COLO668 (cell line): Measurements from ENCODE around the gene UBE2E2.

Experiments used
- DNase-seq: peaks from one replicate; lab custom pipeline; 2025; ENCODE audit not compliant: unreplicated experiment; lab: John Stamatoyannopoulos, UW

The UBE2E2 gene

DNA sequence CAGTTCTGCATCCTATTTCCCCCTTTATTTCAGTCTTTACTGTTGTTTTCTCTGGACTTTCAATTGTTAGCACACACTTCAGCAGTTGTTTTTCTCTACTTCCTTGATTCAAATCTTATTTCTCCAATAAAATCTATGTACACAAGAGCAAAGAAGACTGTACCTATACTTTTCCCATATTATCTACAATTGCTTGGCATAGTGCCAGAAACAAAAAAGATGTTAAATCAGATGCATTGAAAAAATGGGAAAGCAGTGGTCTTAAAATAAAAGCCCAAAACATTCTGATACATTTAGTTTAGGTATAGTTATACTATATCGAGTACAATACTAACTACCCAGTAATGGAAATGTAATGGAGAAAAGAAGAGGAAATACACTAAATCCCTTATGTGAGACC lies 265.1 kb downstream of the UBE2E2 start:
- no peak for DNase-seq

DNA sequence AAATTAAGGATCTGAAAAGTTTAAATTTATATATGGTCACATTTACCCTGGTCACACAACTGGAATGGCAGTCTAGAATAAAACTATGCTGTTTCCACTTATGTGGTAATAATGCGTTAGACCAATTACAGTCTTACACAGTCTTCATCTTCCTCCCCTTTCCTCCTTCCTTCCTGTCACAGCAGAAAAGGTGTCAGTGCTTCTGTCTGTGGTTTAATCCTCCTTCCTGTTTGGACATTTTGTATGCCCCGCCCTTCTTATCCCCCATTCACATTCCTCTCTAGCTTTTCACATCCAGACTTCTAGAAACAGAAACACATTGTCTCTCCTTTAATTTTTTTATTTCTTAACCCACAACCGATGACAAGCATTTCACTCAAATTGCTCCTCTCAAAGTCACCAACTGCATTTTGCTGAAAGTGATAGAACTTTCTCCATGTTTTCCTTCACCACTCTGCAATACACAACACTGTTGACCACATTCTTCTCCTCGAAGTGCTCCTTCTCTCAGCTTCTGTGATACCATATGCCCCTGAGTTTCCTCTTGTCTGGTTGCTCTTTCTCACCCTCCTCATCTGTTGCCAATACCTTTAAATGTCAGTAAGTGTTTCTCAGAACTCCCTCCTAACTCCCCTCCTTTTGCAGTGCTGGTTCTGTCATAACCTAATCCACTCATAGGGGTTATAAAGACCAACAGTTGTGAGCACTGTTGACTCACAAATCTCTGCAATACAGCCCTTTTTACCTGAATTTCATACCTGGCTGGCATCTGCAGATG lies 271.6 kb downstream of the UBE2E2 start:
- no peak for DNase-seq

DNA sequence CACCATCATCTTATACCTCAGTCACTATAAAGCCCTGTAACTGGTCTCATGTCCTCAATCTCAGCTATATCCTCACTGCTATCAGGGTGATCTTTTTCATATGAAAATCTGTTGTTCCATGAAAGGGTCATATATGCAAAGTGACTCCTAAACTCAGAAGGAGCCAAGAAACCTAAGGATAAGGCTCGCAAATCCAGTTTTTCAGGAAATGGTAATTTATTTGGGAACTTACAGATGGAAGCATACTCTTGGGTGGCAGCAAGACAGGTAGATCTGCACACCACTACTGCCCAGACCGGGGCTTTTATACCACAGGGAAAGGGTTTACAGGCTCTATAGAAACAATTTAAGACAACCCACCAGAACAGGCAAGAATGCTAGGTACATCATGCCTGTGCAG lies 272.3 kb downstream of the UBE2E2 start:
- DNase-seq: no peak

DNA sequence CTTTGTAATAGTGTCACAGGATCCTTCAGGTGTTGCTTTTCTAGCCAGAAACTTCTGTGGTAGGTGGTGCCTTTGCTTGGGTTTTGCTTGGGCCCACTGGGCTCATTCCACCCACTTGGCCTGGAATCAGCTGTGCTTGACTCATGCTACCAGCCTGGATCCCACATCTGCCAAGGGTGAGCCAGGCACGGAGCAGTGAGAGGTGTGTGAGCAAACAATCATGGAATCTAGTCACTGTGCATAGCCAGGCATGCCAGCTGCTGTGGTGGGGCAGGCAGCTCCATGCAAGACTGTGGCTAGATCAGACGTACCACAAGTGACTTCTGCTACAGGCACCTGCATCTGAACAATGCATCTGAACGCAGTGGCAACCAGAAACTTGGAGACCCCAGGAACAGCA lies 275.9 kb downstream of the UBE2E2 start:
- DNase-seq: no peak

DNA sequence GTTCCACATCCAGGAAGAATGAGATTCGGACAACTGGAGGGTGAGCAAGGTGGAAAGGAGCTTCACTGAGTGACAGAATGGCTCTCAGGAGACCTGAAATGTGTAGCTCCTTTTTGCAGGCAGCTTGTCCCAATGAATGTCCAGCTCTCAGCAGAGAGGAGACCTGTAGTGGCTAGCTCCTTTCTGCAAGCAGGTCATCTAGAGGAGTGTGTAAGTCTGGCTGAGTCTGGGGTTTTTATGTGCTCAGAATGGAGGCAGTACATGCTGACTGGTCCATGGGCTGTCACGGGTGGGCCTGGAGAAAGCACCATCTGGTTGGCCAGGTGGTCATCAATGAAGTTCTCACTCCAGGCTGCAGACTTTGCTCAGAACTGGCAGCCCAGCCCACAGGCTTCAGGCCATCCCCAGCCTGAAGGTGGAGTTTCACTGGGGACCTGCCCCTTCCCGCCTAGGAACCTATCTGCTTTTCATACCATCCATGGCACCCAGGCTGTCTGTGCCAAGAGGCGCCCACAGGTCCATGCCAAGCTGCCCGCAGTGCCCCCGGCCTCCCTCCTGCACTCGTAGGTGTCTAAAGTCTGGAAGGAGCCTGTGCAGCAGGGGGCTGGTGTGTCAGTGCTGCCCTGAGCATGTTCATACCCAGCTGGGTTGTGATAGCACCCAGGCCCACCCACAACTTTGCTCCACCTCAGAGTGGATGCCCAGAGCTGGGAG lies 276.6 kb downstream of the UBE2E2 start:
- DNase-seq: no peak

DNA sequence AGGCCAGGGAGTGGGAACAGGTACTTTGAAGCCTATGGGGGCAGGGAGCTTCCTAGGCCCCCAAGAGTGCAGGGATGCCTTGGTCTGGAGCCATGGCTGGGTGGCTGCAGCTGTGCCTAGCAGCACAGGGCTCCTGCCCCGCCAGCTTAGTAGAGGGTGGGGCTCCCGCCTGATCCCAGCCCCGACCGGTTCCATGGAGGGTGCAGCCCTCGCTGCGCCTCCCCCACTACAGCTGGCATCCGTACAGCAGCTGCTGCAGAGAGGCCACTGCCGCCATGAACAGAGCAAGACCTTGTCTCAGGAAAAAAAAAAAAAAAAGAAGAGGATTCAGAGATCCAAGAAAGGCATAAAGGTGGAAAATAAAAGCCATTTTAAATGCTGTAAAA lies 277.2 kb downstream of the UBE2E2 start:
- DNase-seq: no peak

DNA sequence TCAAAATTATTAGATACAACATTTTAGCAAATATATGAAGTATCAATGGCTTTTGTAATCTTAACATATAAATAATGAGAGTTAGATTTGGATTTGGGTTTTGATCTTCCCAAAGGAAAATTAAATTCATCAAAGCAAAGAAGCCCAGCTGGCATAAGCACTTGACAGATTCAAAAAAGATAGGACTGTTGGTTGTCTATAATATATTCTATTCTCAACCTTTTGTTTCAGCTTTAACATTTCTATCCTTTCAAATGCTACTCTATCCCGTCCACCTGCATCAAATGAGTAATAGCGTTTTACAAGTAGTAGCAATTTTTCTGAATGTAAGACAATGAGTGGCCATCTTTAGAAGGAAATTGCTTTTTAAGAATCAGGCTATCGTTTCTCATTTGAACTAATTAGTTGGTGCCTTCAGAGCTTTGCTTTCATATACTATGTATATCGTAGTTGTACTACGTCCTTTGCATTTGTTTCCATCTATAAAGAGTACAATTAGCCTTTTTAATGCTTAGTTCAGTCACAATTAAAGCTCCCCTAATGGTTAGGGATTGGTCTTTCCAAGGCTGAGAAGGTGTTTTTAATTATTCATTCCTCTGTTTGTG lies 278.0 kb downstream of the UBE2E2 start:
- no peak for DNase-seq

DNA sequence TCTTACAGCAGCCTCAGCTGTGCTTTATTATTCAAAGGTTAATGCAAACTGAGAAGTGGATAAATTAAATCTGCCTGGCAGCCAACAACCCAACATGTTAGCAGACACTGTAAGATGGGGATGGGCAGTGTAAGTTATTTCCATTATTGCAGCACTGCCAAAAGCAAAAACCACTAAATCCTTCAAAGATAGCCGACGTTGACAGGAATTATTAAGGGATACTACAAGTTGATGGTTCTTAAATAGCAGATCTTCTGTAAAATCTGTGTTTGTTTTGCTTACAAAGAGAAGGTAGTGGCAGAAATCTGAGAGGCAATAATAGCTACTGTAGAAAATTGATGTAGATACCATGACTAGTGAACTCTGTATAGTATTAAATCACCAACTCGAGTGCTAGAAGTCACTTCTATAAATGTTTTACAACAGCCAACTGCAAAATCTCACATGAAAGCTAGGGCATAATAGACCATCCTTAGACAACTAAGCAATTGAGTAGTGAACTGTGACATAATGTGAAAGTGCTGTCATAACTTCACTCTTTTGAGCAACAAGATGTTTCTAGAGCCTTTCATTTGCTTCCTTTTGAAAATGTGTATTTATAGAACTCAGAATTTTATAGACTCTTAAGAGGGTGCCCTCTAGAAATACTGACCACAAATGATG lies 278.6 kb downstream of the UBE2E2 start:
- DNase-seq: no peak

DNA sequence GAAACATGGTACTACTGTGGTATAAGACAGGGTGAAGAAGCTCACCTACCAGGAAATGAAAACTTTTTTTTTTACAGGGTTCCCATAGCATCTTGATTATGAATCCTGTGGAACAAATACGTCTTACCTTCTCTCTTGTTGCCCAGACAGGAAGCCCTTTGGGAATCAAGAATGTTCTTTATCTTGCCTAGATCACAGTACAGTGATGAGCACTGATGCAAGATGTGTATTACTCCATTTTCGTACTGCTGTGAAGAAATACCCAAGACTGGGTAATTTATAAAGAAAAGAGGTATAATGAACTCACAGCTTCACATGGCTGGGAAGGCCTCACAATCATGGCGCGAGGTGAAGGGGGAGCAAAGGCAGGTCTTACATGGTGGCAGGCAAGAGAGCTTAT lies 281.3 kb downstream of the UBE2E2 start:
- DNase-seq: no peak

DNA sequence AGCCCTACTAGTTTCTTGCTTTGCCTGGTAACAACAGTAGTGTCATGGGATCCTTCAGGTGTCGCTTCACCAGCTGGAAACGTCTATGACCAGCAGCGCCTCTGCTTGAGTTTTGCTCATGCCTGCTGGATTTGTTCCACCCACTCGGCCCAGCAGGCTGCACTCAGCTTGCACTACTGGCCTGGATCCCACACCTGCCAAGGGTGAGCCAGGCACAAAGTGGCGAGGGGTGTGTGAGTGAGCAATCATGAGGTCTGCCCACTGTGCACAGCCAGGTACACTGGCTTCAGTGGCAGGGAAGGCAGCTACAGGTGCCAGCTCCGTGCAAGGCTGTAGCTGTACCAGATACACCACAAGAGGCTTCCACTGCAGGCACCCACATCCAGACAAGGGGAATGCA lies 282.8 kb downstream of the UBE2E2 start:
- DNase-seq: no peak

DNA sequence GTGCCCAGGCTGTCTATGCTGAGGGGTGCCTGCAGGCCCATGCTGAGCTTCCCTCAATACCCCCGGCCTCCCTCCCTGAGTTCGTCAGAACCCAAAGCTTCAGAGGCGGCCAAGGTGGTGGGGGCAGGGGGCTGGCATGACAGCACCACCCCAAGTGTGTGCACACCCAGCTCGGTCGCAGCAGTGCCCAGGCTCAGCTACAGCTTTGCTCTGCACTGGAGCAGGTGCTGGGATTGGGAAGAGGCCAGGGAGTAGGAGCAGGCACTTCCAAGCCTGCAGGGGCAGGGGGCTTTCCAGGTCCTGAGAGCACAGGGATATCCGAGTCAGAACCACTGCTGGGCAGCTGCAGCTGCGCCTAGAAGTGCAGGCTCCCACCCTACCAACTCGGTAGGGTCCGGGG lies 283.9 kb downstream of the UBE2E2 start:
- DNase-seq: no peak

DNA sequence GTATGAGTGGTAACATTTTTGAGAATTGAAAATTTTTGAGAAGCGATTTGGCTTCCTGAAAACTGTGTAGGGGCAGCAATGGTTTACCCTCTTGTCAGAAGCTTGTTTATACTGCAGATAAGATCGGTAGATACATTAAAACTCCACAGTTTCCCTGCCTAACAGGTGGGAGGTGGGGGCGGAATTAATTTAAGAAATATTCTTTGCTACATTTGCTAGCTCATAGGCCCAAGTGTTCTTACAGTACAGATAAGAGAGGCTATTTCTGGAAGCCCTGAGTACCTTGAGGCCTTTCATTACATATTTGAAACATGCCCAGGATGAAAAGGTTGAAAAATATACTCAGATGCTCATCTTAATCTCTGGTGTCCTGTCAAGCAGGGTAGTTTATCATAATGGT lies 285.5 kb downstream of the UBE2E2 start:
- no peak for DNase-seq

DNA sequence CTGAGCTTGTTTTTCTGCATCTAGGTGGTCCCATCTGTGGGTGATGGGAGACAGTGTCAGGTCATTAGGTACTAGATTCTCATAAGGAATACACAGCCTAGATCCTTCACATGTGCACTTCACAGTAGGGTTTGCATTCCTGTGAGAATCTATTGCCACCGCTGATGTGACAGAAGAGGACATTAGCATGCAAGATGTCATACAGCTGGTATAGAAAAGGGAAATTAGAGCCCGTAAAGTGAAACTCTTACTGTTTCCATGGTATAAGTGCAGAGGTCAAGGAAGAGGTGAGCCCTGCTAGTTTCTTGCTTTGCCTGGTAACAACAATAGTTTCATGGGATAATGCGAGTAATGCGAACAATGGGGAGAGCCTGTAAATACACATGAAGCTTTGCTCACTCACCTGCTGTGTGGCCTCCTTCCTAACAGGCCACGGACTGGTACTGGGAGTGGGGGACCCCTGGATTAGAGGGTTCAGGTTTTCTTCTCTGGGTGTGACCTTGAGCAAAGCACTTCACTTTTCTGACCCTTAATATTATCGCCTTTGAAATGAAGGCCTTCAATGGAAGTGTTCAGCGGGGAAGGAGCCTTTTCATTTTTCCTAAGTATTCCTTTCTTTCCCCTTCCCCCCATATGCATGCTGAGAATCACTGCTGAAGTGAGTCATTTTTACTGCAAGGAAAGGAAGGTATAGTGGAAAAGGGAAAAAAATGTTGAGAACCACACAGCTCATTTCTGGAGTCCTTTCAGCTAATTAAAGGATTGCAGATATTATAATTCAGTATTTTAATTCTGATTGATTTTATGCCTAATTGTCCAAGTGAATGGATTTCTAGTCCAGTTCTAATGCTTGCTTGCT lies 286.4 kb downstream of the UBE2E2 start:
- no peak for DNase-seq

DNA sequence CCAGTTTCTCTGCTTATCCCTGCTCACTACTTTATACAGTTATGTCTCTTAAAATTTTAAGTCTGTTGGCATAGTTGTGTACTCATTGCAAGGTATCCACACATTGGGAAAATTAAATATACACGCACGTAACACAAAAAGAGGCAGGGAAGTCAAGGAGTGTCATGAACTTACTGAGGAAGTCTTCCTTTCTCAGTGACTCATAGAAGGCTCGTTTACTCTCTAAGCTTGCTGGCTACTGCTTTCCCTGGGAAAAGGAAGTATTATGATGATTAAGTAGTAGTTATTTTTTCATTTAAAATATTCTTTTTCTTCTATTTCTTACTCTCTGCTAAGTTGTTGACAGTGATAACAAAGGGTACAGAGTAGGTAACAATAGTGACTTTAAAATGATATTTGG lies 287.3 kb downstream of the UBE2E2 start:
- no peak for DNase-seq

DNA sequence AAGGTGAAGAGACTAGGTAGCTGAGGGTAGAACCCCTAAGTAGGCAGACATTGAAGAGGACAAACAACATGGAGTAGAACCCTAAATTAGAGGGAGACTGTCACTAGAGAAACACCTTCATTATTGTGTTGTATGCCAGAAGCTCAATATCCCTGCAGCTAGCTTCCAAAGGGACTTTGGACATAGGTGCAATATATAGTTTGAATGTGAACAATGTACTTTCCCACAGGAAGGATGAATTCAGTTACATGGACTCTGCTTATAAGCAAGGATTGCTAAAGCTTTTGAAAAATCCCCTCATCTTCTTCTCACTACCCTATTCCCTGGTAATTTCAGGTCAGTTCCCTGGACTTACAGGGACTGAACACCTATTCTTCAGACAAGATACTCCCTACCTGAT lies 288.9 kb downstream of the UBE2E2 start:
- no peak for DNase-seq

DNA sequence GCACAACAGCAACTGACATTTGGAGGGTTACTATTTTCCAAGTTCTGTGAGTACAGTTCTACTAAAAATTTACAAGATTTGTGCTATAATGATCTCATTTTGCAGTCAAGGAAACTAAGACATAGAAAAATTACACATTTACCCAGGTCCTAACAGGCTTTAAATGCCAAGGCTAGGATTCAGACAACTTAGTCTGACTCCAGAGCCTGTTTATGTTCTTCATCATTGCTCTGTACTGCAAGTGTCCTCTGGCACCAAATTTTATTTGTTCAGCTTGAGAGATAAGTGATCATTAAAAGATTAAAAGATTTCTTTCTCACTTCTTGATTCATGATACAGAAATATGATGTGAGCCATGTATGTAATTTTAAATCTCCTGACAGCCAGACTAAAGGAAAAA lies 290.8 kb downstream of the UBE2E2 start:
- no peak for DNase-seq

DNA sequence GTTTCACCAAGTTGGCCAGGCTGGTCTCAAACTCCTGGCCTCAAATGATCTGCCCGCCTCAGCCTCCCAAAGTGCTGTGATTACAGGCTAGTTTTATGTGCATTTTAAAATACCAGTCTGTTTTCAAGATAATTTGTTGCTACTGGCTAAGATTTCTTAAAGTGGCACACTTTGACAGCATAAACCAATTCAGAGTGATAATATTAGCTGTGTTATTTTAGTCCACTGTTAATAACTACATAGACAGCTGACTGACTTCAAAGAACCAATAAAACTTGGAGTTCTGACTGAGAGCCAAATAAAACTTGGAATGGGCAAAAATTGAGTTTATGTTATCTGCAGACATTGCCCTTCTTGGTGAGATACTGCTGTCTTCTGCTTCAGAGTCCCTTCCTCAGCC lies 291.8 kb downstream of the UBE2E2 start:
- no peak for DNase-seq

DNA sequence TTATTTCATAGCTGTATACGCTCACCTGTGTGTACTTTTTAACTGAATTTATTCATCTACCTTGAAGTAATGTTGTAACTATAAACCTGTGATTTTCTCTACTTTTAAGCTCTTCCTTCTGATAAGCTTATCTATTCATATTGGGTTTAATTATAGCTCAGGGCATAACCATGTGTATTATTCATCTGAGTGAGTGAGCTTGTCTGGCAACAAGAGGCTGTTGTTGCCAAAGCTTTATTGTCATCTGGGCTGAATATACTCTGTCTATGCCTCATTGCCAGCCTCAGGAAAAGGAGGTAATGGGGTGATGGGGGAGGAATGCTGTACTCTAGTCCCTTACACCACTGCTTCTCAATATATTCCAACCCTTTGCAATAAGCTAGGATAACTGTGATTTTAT lies 292.4 kb downstream of the UBE2E2 start:
- DNase-seq: no peak

DNA sequence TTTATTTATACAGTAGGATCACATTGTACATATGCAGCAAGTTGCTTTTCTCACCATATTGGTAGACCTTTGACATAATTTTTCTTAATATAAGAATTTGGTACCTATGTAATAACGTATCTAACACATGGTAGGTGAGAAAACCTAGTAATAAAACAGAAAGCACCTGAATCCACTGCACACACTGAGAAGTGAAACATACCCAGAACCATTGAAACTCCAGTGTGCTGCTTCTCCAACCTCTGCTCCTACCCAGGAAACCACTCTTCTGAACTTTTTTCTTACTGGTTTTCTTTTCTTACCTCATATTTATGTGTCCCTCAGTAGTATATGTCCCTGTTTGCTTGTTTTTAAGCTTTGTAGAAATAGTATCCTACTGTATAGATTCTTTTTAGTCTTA lies 293.0 kb downstream of the UBE2E2 start:
- no peak for DNase-seq

DNA sequence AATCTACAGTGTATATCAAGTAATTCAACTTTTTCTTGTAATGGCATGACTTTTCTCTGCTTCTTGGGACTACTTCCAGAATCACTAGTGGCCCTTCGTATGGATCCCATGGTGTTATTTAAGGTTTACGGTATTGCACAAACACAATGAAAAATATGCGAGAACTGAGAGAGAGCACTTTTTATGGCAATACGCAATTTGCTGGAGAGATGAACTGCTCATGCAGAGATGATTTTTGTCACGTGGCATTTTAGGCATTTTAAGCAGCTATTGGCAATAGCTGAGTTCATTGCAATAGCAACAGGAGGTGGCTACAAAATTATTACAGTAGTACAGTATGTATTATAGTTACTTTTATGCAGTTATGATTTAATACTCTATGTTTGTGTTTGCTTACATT lies 294.0 kb downstream of the UBE2E2 start:
- no peak for DNase-seq

DNA sequence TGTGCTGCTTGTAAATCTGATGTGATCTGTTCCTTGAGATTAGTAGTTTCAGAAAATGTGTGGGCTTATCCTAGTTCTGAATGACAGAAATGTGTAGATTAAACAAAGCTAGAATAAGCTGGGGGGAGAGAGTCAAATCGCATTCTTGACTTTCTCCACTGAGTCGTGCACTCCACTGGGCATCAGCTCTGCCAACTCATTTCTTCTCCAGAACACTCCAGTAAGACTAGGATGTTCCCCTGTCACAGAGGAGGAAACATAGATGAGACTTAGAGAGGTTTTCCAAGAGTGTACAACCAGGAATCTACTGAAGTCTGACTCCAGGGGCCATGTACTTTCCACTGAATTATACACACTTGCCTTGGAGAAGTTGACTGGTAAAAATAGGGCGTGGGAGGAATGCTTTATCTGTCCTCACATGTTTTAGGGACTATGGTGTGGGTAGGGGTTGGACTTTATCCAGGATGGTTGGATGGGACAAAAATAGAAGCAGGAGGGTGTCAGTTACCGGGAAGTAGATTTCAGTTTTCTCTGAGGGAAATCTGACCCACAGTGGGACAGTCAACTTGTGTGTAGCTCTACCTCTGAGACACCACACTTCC lies 298.2 kb downstream of the UBE2E2 start:
- DNase-seq: no peak
